Measurements from ENCODE around the gene AGAP3. TPM values are rescaled to one million over a fixed set of nuclear protein-coding genes. Genes with fewer than 3 reads are reported as not detected.

AGAP3 gene
- total and polyA plus RNA-seq, 2 of the 4 experiments (the other 2 are of a cell fraction), result 35.3 to 93.9 TPM

GRCh38 chr7:151188252-151188542 is 101.9 kb downstream of the AGAP3 start:
- no peak overlapping the region for H3K4me3 ChIP-seq (ENCODE audit: insufficient read depth, low read depth, low read length)
- H3K4me1 ChIP-seq (ENCODE audit: control insufficient read depth, insufficient read depth, low read length), result no peaks in the 10 kb centered on the region
- ChIA-PET POLR2A (ENCODE audit: unreplicated experiment) (no interaction called here), CTCF (no interaction called here)
- no peak for ATAC-seq (ENCODE audit: low read depth)
- no peak for DNase-seq
- dilution Hi-C loops (cut with HindIII; ENCODE audit: low sequenced_read_pairs, unreplicated experiment), result no loop called here
- H4K20me1 ChIP-seq (ENCODE audit: insufficient read depth, low read length), result no peaks in the 10 kb centered on the region
- H2AK9ac ChIP-seq (replicated peaks; ENCODE audit: low read depth, low read length, poor library complexity), result no peak overlapping the region
- in situ Hi-C loops (cut with MboI; ENCODE audit: low sequenced_read_pairs), result no loop called here
- H3K9ac ChIP-seq (ENCODE audit: low read depth, low read length), result no peak overlapping the region
- H3K4me2 ChIP-seq (ENCODE audit: low read depth, low read length), result no peak overlapping the region
- no peak overlapping the region for H2BK120ac ChIP-seq (ENCODE audit: low read depth, low read length)
- H3K4ac ChIP-seq (ENCODE audit: low read depth, low read length), result no peak overlapping the region
- H2AFZ ChIP-seq (replicated peaks; ENCODE audit: low read length, poor library complexity), result no peak overlapping the region
- no peak overlapping the region for H2BK15ac ChIP-seq (ENCODE audit: low read depth, low read length)
- H2BK20ac ChIP-seq (ENCODE audit: low read depth, low read length), result no peak overlapping the region
- peaks cover 71% of the 10 kb centered on the region for H3K27me3 ChIP-seq (ENCODE audit: control insufficient read depth, insufficient read depth, low read length)
- WGBS, 2 experiments (ENCODE audit: extremely low coverage in 2 of 2, insufficient read length in 1 of 2), result no CpG with 5 or more reads among the region's 5 CpGs
- H3K56ac ChIP-seq (ENCODE audit: extremely low read depth, insufficient read depth, low read length), result no peak overlapping the region
- TF ChIP-seq, protein P1, sequence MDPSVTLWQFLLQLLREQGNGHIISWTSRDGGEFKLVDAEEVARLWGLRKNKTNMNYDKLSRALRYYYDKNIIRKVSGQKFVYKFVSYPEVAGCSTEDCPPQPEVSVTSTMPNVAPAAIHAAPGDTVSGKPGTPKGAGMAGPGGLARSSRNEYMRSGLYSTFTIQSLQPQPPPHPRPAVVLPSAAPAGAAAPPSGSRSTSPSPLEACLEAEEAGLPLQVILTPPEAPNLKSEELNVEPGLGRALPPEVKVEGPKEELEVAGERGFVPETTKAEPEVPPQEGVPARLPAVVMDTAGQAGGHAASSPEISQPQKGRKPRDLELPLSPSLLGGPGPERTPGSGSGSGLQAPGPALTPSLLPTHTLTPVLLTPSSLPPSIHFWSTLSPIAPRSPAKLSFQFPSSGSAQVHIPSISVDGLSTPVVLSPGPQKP (IDR thresholded peaks at IDR 0.05; ENCODE audit: borderline replicate concordance, low read depth, low read length), result no peak
- TF ChIP-seq MXI1 (IDR thresholded peaks at IDR 0.05; ENCODE audit: borderline replicate concordance, low read depth, low read length) (no peak), NFE2L2 (IDR thresholded peaks at IDR 0.05; ENCODE audit: low read depth, low read length) (no peak), RCOR1 (IDR thresholded peaks at IDR 0.05; ENCODE audit: insufficient replicate concordance, low read length) (no peak), RFX5 (IDR thresholded peaks at IDR 0.05; ENCODE audit: low read depth, low read length) (no peak), MAZ (IDR thresholded peaks at IDR 0.05; ENCODE audit: borderline replicate concordance, low read depth, low read length) (no peak), MAFK (IDR thresholded peaks at IDR 0.05; ENCODE audit: low read depth, low read length) (no peak), BHLHE40 (IDR thresholded peaks at IDR 0.05; ENCODE audit: low read depth, low read length) (no peak), CHD1 (IDR thresholded peaks at IDR 0.05; ENCODE audit: low read depth, low read length) (no peak), FOS (IDR thresholded peaks at IDR 0.05; ENCODE audit: low read depth, low read length) (no peak)
- TF ChIP-seq, protein P2, sequence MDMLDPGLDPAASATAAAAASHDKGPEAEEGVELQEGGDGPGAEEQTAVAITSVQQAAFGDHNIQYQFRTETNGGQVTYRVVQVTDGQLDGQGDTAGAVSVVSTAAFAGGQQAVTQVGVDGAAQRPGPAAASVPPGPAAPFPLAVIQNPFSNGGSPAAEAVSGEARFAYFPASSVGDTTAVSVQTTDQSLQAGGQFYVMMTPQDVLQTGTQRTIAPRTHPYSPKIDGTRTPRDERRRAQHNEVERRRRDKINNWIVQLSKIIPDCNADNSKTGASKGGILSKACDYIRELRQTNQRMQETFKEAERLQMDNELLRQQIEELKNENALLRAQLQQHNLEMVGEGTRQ (IDR thresholded peaks at IDR 0.05; ENCODE audit: low read depth, low read length), result no peak
- no peaks in the 10 kb centered on the region for H3K79me1 ChIP-seq (ENCODE audit: low read depth in 1 of 2, low read length in 2 of 2)
- no peak overlapping the region for H3K18ac ChIP-seq (ENCODE audit: low read depth, low read length)
- no peak overlapping the region for H4K5ac ChIP-seq (ENCODE audit: low read depth, low read length)
- H3K9me1 ChIP-seq (ENCODE audit: insufficient read depth, low read length), result no peaks in the 10 kb centered on the region
- BruUV-seq (replicated peaks), result no TSS peak
- H3K14ac ChIP-seq (replicated peaks; ENCODE audit: low read depth, low read length), result no peak overlapping the region
- no peak overlapping the region for H3K27ac ChIP-seq (ENCODE audit: insufficient read depth, low read length)
- H3K23ac ChIP-seq (ENCODE audit: low read depth, low read length), result no peak overlapping the region
- no peak overlapping the region for H4K91ac ChIP-seq (ENCODE audit: insufficient read depth, low read depth, low read length)
- H3K9me3 ChIP-seq (ENCODE audit: control insufficient read depth, insufficient read depth, low read length), result no peaks in the 10 kb centered on the region
- intact Hi-C loops (cut with micrococcal nuclease), result no loop called here
- H3K36me3 ChIP-seq (ENCODE audit: control insufficient read depth, insufficient read depth, low read length), result no peaks in the 10 kb centered on the region
- H2AK5ac ChIP-seq (ENCODE audit: low read depth, low read length), result no peak overlapping the region
- H2BK5ac ChIP-seq (ENCODE audit: low read depth, low read length, poor library complexity, severe bottlenecking), result no peak overlapping the region
- no peak overlapping the region for H4K8ac ChIP-seq (ENCODE audit: low read depth in 2 of 2, low read length in 2 of 2)
